COLO829 (cell line): ENCODE data around the gene TVP23A.
"Not testable (repeated sequence)": the region's sequence is repeated elsewhere in the genome, so short reads cannot be mapped to it uniquely, and the experiment has no call there.

Experiments
- DNase-seq: peaks from one replicate; pipeline ENCODE4 v3.0.0; 2012; ENCODE audit warnings: low spot score

TVP23A gene

DNA sequence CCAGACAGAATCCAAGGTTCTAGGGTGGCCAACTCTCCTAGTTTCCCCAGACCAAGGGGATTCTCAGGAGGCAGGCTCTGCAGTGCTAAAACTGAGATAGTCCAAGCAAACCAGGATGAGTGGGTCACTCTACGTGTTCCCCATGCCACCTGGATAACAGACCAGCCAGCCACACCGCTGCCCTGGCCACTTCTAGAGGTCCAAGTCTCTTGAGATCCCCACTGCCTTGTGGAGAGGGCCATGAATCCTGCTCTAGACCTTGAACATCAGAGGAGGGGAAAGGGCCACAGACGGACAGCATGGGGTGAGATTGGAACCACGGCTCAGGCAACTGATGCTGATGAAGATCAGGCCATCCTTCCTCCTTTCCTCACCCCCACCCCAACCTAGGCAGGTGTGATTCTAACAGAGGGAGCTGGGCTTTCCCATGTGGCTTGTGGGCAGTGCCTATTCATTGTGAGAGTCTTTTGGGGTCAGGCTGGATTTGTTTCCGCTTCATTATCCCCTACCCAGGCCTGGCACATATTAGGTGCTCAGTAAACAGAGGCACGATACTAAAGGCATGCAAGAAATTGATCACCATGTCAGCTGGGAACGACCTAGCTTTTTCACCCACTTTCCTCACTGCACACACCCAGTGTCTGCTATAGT is 16.8 kb upstream of the TVP23A start:
- DNase-seq: no peak

- DNase-seq: no peak
Measured at GRCh38 chr16:10834766-10835165, 16.2 kb upstream of the TVP23A start.

- no peak for DNase-seq
Measured at GRCh38 chr16:10834130-10834529, 15.5 kb upstream of the TVP23A start.

DNA sequence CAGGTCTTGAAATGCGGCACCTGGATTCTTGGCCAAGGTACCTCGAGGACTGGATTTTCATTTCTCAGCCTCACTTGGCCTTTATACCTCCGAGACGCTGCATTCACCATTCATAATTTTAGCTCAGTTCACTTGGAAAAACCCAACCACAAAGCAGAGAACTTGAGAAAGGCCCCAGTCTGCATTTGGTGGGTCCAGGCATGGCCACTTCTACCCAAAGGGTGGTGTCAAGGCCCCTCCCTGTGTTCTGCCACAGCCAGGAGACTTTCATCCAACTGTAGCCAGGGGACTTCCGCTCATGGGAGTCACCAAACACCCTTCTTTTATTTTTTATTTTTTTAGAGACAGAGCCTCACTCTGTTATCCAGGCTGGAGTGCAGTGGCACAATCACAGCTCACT is 14.7 kb upstream of the TVP23A start:
- DNase-seq: no peak

DNA sequence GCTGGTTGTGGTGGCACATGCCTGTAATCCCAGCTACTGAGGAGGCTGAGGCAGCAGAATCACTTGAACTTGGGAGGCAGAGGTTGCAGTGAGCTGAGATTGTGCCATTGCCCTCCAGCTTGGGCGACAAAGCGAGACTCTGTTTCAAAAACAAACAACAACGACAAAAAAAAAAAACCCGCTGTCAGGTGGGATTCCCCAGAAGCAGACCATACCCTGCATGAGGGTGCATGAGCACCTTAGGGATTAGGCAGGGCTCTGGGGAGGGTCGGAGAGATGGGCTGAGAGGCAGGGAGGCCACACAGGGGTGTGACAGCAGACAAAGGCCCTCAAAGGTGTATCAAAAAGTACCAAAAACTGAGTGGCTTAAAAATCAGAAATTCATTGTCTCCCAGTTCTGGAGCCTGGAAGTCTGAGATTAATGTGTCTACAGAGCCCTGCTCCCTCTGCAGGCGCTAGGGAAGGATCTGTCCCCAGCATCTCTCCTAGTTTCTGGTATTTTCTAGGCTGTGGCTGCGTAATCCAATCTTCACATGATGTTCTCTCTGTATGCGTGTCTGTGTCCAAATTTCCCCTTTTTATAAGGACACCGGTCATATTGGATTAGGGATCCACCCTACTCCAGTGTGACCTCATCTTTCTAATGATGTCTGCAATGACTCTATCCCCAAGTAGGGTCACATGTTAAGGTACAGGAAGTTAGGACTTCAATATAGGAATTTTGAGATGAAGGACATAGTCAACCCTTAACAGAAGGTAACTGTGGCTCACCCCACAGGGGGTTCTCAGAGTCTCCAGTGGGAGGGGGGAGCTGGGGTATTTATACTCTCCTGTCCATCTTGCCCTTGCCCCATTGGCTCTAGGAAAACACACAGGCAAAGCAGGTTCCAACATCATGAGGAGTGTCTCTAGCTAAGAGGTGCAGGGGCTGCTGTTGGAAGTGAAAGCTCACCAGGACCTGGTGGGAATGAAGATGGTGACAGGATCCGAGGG is 13.6 kb upstream of the TVP23A start:
- no peak for DNase-seq

GRCh38 chr16:10830240-10830639 is 11.6 kb upstream of the TVP23A start:
- DNase-seq: not testable (repeated sequence)

DNA sequence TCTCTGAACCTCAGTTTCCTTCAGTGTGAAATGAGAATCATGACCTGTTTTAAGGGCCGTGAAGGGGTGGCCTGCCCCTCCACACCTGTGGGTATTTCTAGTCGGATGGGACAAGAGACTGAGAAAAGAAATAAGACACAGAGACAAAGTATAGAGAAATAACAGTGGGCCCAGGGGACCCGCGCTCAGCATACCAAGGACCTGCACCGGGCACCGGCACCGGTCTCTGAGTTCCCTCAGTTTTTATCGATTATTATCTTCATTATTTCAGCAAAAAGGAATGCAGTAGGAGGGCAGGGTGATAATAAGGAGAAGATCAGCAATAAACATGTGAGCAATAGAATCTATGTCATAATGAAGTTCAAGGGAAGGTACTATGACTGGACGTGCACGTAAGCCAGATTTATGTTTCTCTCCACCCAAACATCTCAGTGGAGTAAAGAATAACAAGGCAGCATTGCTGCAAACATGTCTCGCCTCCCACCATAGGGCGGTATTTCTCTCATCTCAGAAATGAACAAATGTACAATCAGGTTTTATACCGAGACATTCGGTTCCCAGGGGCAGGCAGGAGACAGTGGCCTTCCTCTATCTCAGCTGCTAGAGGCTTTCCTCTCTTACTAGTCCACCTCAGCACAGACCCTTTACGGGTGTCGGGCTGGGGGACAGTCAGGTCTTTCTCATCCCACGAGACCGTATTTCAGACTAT is 10.9 kb upstream of the TVP23A start:
- not testable (repeated sequence) for DNase-seq

GRCh38 chr16:10828851-10829366 is 10.3 kb upstream of the TVP23A start:
- DNase-seq: peak; percentile 80

- DNase-seq: no peak
Measured at GRCh38 chr16:10827691-10828341, 9.2 kb upstream of the TVP23A start.

DNA sequence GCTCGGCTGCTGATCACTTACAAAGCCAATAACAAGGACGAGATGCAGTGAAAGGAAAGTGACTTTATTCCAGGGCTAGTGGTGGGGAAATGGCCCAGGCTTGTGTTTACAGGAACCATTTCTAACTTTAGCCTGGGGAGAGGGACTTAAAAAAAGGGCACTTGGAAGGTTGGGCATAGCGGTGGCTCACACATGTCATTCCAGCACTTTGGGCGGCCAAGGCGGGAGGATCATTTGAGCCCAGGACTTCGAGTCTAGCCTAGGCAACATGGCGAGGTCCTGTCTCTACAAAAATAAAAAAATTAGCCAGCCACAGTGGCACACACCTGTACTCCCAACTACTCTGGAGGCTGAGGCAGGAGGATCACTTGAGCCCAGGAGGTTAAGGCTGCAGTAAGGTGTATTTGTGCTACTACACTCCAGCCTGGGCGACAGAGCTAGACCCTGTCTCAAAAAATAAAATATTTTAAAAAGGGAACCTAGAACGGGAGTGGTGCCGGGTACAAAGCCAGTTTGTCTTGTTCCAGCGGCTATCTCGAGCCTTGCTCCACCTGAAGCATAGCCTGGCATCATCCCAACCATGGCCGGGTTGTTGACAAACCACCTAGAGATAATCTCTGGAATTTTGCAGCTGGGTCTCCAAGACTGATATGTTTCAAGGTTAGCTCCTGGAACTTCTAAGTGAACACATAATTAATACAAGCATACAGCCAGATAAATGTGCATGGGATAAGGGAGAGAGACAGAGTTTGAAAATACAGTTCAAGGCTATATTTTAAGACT is 5.7 kb upstream of the TVP23A start:
- no peak for DNase-seq

GRCh38 chr16:10822702-10823101 is 4.1 kb upstream of the TVP23A start:
- DNase-seq: no peak

GRCh38 chr16:10820546-10820945 is 2.0 kb upstream of the TVP23A start:
- DNase-seq: no peak

DNA sequence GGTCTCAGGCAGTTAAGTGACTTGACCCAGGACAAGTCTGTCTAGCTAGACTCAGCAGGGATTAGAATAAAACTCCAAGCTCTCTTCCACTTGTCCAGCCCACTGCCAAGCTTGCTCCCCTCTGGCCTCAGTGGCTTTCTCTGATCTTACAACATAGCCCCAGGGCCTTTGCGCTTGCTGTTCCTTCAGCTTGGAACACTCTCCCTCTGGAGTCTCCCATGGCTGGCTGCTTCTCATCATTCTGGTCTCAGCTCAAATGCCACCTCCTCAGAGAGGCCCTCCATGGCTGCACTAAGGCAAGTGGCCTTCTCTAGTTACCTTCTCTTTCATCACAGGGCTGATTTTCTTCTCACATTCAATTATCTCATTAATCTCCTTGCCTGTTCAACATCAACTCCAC is 1.1 kb downstream of the TVP23A start:
- DNase-seq: no peak

DNA sequence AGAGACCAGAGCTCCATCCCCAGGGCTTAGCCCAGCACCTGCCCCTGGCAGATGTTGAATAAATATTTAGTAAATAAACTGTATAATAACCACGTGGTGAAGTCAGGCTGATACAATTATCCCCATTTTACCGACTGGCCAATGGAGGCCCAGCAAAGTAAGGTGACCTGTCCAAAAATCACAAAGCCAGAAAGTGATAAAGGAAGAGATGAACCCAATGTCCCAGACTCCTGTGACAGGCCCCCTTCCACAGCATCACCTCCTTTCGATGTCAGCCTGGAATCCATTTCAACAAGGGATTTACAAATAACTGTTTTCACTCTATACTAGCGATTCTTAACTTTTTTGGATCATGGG is 5.5 kb downstream of the TVP23A start:
- DNase-seq: no peak

DNA sequence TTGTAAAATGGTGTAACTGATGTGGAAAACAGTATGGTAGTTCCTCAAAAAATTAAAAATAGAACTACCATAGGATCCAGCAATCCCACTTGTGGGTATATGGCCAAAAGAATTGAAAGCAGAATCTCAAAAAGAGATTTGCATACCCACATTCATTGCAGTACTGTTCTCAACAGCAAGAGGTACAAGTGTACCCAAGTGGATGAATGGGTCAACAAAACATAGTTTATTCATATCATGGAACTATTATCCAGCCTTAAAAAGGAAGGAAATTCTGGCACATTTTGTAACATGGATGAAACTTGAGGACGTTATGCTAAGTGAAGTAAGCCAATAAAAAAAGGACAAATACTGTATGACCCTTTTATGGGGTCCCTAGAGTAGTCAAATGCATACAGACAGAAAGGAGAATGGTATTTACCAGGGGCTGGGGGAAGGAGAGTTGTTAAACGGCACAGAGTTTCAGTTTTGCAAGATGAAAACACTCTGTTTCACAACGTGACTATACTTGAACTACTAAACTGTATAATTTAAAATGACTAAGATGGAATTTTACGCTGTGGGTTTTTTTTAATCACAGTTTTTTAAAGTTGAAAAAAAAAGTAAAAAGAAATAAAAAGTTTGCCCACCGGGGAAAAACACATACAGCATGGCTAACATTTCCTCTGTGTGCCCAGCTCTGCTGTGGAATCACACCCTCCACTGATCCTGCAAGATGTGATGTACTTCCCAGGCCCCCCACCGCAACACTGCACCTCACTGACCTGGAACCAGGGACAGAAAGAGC is 6.1 kb downstream of the TVP23A start:
- no peak for DNase-seq

DNA sequence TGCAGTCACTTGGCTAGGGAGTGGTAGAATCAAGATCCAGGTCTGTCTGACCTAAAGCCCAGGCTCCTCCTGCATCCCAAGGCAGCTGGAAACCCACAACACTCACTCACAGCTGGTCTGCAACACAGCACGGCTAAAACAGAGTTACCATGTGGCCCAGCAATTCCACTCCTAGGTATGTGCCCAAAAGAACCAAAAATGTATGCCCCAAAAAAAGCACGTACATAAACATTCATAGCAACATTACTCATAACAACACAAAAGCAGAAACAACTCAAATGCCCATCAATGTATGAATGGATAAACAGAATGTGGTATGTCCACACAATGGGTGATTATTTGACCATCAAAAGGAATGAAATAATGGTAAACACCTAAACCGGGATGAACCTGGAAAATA is 8.9 kb downstream of the TVP23A start:
- no peak for DNase-seq

- no peak for DNase-seq
Measured at GRCh38 chr16:10808850-10809249, 9.7 kb downstream of the TVP23A start.

- DNase-seq: no peak
Measured at GRCh38 chr16:10808218-10808617, 10.4 kb downstream of the TVP23A start.

DNA sequence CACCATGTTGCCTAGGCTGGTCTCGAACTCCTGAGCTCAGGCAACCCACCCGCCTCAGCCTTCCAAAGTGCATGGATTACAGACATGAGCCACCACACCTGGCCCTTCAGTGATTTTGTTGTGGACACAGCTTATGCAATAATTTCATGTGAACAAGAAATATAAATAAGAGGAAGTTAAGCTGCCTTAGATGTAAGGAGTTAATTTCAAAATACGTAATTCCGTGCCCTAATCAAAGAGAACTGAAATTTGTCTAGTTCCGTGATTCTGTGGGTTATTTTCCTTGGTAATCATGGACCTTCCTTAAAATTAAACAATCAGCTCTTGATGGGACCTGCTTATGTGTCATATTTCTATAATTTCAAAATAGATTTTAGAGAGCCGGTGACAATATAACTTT is 11.9 kb downstream of the TVP23A start:
- DNase-seq: no peak

- DNase-seq: peak; percentile 49
Measured at GRCh38 chr16:10805334-10805733, 13.3 kb downstream of the TVP23A start.
